SH-SY5Y (cell line): ENCODE measurements around the gene PLEKHG7.

Experiments used
- GATA2 ChIP-seq: IDR thresholded peaks from 2 replicates; pipeline ENCODE4 v1.6.1; 2011; ENCODE audit warnings: mild to moderate bottlenecking, low read depth, low read length
- GATA3 ChIP-seq: IDR thresholded peaks from 2 replicates; pipeline ENCODE4 v1.6.1; 2011; ENCODE audit warnings: low read depth, mild to moderate bottlenecking, low read length, moderate library complexity

DNA sequence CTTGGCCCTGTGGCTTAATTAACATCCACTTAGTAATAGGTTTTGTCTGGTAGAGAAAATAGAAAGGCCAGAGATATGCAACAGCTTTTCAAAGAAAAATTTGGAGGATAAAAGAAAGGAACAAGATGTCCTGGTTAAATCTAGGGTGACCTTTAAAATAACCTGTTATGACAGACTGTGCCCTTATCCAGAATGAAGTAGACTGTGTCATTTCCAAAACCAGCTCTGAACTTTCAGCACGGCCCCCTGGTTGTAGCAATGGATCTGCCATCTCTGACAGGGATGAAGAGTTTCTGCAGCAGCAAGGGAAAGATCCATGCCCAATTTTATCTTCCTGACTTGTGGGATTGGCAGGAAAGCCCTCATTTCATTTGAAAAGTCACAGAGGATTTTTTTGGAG is 5.1 kb downstream of the PLEKHG7 start:
- TF ChIP-seq GATA3 (no peak), GATA2 (no peak)
